Mesenteric fat pad (tissue), 1 donor: ENCODE results near the gene SEPTIN12. TPM values are rescaled to one million over a fixed set of nuclear protein-coding genes. Genes with fewer than 3 reads are reported as not detected.
"Not testable (repeated sequence)": the region's sequence is repeated elsewhere in the genome, so short reads cannot be mapped to it uniquely, and the experiment has no call there.

Experiments used
- DNase-seq: peaks from one replicate; pipeline ENCODE4 v3.0.0-alpha.2; 2020; ENCODE audit warnings: low spot score
- total RNA-seq: library from RNA; stranded (reverse); fragmentation: NEBNext Ultra II Directional; extraction: Animal tissue kit (Norgen Biotek cat#: 25700); gene quantifications from one replicate; pipeline ENCODE4 v1.2.1, GENCODE V29; 2021
- donor health status: DM: yes; HTN: yes; CAD: no.

SEPTIN12 gene
- total RNA-seq, 1 donor from 2014 or later = not detected

DNA sequence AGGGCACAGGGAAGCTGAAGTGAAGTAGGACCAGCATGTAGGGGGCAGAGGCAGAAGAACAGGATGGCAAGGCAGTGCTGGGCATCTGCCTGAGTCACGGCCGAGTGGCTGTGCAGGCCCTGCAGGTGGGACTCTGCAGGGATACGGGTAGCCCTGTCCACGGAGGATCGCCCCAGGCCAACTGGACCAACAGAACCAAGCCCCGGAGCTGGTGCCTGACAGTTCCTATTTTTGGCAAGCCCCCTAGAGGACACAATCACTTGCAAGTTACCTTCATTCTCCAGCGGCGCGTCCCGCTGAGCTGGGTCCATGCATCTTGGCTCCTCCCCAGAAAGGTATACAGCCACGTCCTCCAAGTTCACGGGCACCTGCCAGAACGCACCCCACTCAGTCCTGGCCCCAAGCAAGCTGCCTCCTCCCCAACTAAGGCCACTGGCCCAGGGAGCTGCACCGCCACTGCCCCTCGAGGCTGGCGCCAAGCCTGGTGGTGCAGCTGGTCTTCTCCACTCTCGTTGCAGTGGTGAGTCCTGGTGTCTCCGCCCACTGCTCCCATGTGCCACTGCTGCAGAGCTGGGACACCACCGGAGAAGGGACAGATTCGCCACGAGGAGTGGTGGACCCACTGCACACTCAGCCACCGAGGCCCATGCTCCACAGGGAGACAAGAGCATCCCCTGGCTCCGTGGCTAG lies 27.8 kb downstream of the SEPTIN12 start:
- DNase-seq = no peak

- no peak for DNase-seq
Measured at GRCh38 chr16:4755687-4756086, 32.5 kb downstream of the SEPTIN12 start.

DNA sequence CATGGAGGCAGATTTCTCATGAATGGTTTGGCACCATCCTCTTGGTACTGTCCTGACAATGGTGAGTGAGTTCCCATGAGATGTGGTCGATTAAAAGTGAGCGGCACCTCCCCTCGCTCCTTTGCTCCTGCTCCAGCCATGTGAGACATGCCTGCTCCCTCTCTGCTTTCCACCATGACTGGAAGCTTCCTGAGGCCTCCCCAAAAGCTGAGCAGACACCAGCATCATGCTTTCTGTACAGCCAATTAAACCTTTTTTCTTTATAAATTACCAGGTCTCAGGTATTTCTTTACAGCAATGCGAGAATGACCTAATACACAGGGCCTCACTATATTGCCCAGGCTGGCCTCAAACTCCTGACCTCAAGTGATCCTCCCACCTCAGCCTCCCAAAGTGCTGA lies 33.3 kb downstream of the SEPTIN12 start:
- no peak for DNase-seq

GRCh38 chr16:4753227-4753626 lies 34.9 kb downstream of the SEPTIN12 start:
- DNase-seq = no peak

DNA sequence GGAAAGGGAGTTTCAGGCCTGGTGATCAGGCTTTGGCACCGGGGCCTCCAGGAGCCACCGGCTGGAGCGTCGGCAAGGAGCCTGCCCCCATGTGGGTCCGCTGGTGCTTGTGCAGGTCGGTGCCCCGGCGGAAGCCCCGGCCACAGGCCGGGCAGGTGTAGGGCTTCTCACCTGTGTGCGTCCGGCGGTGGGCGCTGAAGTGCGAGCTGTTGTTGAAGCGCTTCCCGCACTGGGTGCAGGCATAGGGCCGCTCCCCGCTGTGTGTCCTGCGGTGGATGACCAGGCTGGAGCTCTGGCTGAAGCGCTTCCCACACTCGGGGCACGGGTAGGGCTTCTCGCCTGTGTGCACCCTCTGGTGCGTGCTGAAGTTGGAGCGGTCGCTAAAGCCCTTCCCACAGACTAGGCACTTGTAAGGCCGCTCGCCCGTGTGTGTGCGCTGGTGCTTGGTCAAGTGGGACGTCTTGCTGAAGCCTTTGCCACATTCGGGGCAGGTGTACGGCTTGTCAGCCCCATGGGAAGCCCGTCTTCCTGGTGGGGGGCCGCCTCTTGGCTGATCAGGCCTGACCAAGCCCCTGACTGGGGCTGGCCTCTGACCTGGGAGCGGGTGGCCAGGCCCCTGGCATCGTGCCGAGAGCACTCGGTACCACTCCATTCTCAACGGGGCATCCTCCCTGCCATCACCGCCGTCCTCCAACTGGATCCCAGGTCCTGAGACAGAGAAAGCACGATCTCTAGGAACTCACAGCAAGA lies 35.6 kb downstream of the SEPTIN12 start:
- DNase-seq = no peak

DNA sequence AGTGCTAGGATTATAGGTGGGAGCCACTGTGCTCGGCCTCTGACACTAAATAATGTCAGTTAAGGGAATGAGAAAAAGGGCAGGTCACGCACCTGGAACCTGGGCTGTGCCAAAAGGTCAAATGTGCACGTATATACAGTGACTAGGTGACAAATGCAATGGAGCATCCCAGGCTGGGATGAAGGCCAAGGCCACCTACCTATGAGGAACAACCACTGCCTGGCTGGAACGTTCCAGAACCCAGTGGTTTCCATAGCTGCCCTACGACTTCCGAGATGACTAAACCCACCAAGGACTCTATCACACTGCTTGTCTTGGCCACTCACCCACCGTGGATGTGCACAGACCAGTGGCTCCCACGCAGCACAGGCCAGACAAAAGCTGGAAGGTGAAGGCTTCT lies 37.2 kb downstream of the SEPTIN12 start:
- no peak for DNase-seq

DNA sequence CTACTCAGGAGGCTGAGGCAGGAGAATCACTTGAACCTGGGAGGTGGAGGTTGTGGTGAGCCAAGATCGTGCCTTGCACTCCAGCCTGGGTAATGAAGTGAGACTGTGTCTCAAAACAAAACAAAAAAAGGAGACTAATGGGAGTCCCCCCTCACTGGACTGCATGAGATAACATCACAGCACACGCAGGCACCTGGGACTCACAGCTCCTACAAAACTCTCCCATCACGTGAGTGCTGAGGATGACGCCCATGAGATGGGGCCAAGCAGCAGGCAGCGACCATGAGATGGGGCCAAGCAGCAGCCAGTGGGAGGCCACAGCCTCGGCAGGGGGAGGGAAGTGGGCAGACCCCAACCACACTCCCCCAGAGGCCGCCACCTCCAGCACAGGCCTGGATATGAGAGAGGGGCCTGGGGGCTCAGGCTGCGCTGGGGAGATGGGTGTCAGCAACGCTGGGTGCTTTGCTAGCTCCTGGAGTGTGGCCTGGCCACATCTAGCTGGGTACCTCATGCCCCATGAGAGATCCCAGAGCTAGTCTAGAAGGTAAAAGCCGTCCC lies 38.4 kb downstream of the SEPTIN12 start:
- DNase-seq = no peak

- DNase-seq = no peak
Measured at GRCh38 chr16:4748682-4749411, 39.3 kb downstream of the SEPTIN12 start.

DNA sequence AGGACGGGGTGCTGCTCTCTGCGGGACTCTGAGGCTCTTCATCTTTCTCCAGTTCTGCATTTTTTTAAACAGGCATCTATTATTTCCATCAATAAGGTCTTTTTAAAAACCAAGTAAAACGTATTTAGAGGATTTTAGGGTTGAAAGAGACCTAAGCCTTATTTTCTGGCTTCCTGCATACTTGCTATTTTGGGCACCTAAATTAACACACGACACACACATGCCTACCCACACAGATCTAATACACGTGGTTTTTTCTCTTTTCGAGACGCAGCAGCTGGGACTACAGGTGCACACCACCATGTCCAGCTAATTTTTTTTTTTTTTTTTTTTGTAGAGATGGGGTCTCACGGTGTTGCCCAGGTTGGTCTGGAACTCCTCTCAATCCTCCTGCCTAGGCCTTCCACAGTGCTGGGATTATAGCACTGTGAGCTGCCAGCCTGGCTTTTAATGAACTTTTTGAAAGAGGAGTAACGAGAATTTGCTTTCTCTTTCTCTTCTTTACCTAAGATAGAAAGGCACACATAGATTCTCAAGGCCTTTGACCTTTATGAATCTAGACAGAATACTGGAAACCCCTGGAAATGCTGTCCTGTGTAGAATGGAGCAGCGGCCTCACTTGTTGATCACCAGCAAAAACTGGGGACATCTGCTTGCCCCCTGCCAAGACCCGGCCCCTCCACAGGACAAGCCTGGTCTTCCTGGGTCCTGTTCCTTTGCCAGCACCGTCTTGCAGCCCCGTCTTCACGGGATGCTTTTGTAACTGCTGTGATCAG lies 40.1 kb downstream of the SEPTIN12 start:
- DNase-seq = no peak

DNA sequence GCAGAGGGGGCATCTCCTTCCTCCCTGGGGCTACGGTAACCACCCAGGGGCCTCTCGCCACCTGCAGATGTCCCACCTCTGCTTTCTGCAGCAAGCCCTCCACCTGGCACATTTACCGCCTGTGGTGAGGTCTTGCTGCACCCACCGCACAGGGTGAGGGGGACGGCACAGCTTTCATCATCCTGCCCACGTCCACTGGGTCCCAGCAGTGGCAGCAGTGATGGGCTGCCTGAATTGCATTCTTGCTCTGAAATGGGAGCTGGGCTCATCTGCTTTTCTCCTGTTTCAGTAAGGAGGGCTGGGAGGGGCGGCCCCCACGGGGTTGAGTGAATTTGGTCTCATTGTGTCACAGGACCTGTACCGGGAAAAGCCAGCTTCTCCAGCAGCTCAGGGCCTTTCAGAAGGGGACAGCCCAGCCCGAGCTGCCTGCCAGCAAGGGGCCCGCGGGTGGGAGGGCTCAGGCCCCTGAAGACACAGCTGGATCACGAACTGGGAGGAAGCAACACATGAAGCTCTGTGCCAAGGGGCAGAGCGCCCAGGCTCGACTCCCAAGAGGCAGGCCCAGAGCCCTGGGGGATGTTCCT lies 41.1 kb downstream of the SEPTIN12 start:
- DNase-seq = no peak

DNA sequence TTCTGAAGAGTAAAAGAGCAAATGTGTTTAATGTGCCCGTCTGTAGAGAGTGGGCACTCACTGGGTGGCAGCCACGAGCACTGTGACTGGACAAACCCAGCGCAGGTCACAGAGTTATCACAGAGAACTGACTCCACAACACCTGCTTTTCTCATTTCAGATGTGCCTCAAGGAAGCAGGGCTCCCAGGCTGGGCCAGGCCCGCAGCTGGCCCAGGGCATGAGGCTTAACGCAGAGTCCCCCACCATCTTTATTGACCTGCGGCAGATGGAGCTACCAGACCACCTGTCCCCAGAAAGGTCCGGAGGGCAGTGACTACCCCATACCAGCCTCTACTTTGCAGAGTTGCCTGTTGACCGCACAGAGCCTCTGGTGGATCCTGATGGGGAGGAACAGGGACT lies 41.9 kb downstream of the SEPTIN12 start:
- DNase-seq = no peak

- DNase-seq = no peak
Measured at GRCh38 chr16:4745274-4745569, 42.9 kb downstream of the SEPTIN12 start.

DNA sequence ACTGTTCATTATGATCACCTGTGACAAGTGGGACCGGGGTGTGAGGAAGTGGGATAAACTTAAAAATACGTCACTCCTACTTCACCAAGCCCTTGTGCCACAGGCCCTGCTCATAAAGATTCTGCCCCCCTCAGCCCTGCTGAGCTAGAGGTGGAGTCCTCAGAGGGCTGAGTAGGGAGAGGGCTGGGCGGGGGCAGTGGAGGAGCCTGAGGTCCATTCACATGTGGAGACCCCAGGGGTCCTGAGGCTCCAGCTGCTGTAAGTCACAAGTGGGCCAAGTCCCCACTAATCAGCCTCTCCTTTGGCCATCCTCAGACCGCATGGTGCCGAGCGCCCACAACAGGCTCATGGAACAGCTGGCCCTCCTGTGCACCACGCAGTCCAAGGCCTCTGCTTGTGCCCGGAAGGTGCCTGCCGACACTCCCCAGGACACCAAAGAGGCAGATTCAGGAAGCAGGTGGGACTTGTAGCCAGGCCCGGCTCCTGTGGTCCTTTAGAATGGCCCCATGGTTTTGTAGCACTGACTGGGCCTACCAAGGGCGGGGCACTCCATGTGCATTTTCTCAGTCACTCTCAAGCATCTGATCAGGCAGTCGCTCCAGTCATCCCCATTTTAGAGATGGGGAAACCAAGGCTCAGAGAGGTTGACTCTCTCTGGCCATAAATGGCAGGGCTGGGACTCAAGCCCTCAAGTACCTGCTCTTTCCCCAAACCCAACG lies 43.4 kb downstream of the SEPTIN12 start:
- no peak for DNase-seq

DNA sequence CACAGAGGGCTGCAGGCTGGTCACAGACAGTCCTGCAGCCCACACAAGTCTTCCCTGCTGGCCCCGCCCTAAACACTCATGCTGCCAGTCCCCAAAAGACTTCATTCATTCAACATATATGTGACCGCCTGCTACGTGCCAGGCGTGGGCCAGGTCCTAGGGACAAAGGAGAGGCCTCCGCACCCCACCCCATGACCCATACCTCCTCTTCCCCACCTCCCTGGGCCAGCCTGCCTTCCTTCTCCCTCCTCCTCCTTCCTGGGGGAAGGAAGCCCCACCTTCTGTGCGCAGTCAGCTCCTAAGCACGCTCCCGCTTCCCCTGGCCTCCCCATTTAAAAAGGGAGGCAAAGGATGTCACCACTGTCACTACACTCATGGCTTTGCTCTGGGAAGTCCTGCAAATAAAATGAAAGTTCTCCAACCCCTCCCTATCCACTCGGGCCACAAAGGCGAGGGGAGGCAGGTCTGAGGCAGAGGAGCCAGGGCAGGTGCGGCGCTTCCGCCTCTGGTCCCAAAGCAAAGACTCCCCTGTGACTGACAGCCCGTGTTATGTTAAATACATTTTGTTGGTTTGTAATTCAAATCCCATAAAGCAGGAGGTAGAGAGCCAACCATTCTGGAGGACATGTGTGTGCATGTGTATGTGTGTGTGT lies 44.8 kb downstream of the SEPTIN12 start:
- DNase-seq = no peak

DNA sequence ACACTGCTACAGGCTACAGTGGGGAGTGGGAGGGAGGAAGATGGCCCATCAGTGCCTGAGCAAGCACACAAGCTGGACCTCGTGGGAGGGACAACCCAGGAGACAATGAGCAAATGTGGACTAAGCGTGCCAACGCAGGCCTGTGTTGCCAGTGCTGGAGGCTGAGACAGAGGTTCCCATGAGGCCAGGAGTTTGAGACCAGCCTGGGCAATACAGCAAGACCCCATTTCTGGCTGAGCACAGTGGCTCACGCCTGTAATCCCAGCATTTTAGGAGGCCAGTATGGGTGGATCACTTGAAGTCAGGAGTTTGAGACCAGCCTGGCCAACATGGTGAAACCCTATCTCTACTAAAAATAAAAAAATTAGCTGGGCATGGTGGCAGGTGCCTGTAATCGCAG lies 49.8 kb downstream of the SEPTIN12 start:
- not testable (repeated sequence) for DNase-seq

GRCh38 chr16:4737545-4737944 lies 50.6 kb downstream of the SEPTIN12 start:
- no peak for DNase-seq

DNA sequence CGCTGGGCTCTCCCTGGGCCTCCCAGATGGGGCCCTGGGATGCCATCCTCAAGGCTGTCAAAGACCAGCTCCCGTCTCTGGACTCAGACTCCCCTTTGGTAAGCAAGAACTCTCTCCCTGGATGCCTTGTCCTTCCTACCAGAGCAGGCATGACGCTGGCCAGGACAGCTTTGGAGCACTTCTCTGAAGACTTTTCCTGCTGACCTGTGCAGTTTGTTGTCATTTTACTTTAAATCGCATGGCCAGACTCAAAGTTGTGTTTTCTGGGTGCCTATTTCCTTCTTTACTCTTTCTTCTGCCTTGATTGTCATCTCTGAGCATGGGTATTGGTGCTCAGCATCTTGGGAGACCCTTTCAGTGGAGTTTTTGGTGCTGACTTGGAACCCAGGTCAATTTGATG lies 51.6 kb downstream of the SEPTIN12 start:
- no peak for DNase-seq

DNA sequence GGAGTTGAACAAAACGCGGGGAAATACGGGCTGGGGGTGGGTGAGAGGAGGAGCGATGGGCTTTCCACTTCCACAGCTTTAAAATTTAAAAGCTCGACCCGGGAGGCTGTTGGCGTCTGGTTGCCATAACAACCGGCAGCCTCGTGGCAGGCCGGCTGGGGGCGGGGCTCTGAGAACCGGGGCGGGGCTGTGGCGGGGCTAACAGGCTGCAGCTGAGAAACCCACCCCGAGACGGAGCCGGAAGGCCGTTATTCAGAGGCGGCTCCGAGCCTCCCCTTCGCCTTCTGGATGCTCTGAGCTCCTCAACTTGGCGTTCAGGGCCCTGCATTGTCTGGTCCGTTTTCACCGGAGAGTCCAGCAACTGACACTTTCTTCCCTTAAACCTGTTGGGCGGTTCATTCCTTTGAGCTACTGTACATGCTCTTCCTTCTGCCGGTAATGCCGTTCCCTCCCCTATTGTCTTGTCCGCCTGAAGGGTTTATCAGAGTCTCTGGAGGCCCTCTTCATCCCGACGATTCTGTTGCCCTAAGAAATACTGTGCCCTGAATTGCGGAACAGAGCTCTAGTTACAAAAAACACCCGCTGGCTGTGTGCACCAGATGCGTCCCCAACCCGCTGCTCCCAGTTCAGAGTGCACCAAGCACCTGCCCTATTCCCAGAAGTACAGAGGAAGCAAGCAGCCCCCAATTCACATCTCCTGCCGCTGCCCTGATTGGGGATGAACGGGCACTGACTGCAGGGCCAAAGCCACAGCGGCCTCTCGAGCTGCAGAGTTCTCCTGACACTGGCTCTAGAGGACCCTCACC lies 53.2 kb downstream of the SEPTIN12 start:
- DNase-seq = peak; percentile 93
